Mucosa of descending colon (tissue), 3 donors: ENCODE measurements around the gene CLDN19. TPM values are rescaled to one million over a fixed set of nuclear protein-coding genes. Genes with fewer than 3 reads are reported as not detected.

ENCODE experiments used
- ATAC-seq: fragments of 200-7000 bp; cut with Tn5 transposase; one replicate; pipeline ENCODE4 v1.9.1; 2020; ENCODE audit warnings: mild to moderate bottlenecking, moderate library complexity
- DNase-seq, 3 donors: peaks; one replicate each; pipeline ENCODE4 v3.0.0-alpha.2; 2020
- H3K36me3 ChIP-seq: fragments of 200-600 bp; one replicate; pipeline ENCODE4 v1.8.0; 2021; ENCODE audit warnings: low read depth, mild to moderate bottlenecking
- H3K4me1 ChIP-seq: fragments of 200-600 bp; one replicate; pipeline ENCODE4 v1.8.0; 2021; ENCODE audit warnings: low read depth, mild to moderate bottlenecking
- H3K4me3 ChIP-seq: fragments of 200-600 bp; one replicate; pipeline ENCODE4 v1.8.0; 2021; ENCODE audit warnings: mild to moderate bottlenecking
- H3K9me3 ChIP-seq: fragments of 200-600 bp; one replicate; pipeline ENCODE4 v1.8.0; 2021; ENCODE audit warnings: mild to moderate bottlenecking
- CTCF ChIP-seq: fragments of 200-600 bp; IDR thresholded peaks from one replicate; pipeline ENCODE4 v1.8.0; 2022; ENCODE audit warnings: antibody characterized with exemption, mild to moderate bottlenecking
- intact Hi-C, 2 donors: fragments of 100-400 bp; cut with DNase I in 1 of 2; cut with micrococcal nuclease in 1 of 2; formaldehyde crosslinking; loops; one replicate each; pipeline versions ENCODE4 v1.11.0 to v1.11.1; 2022; cut with DNase I, micrococcal nuclease
- total RNA-seq, 3 donors: library from RNA; stranded (reverse); fragmentation: NEBNext Ultra II Directional in 2 of 3; extraction: Animal tissue kit (Norgen Biotek cat#: 25700) in 2 of 3; gene quantifications; one replicate each; pipeline versions ENCODE4 v1.2.1 to v1.2.4, GENCODE V29; 2021 to 2023
- donor health status: DM: no; HTN: no; CAD: no; lungs with moderate emphysema.
- donor health status: DM: no; HTN: no; CAD: no.
- donor health status: DM: no; HTN: yes; CAD: no.

Gene CLDN19
- total RNA-seq, 3 donors from 2014 or later = 0.09 TPM; not detected in 2

GRCh38 chr1:42774928-42775526 is 35.0 kb upstream of the CLDN19 start:
- no peak for DNase-seq
- intact Hi-C loops = loop anchor here in 1 of 2 donors (10.0 kb wide), 1 partner anchor 300 kb away; no protein-coding TSS in a partner anchor
- H3K36me3 ChIP-seq = peaks cover 5% of the 10 kb centered on the region

GRCh38 chr1:42773420-42773819 is 33.4 kb upstream of the CLDN19 start:
- ATAC-seq (no peak), DNase-seq (no peak)
- TF ChIP-seq CTCF = no peak
- intact Hi-C loops = loop anchor here in 1 of 2 donors (10.0 kb wide), 1 partner anchor 301 kb away; no protein-coding TSS in a partner anchor
- no peak overlapping the region for H3K4me3 ChIP-seq
- H3K4me1 ChIP-seq = peaks cover 4% of the 10 kb centered on the region
- peaks cover 5% of the 10 kb centered on the region for H3K36me3 ChIP-seq
- H3K9me3 ChIP-seq = no peaks in the 10 kb centered on the region

More at GRCh38 chr1:42774928-42775526, 35.0 kb upstream of the CLDN19 start:
- Histone ChIP-seq H3K4me3 (no peak overlapping the region), H3K4me1 (no peaks in the 10 kb centered on the region), H3K9me3 (no peaks in the 10 kb centered on the region)
- no peak for TF ChIP-seq CTCF
- ATAC-seq = no peak

GRCh38 chr1:42769811-42770210 is 29.8 kb upstream of the CLDN19 start:
- intact Hi-C loops = loop anchor here in 1 of 2 donors (10.0 kb wide), 1 partner anchor 305 kb away; no protein-coding TSS in a partner anchor

GRCh38 chr1:42768172-42768571 is 28.1 kb upstream of the CLDN19 start:
- Histone ChIP-seq H3K4me1 (peaks cover 16% of the 10 kb centered on the region), H3K4me3 (no peak overlapping the region), H3K9me3 (no peaks in the 10 kb centered on the region), H3K36me3 (no peaks in the 10 kb centered on the region)
- no peak for TF ChIP-seq CTCF
- intact Hi-C loops = no loop called here
- ATAC-seq (no peak), DNase-seq (no peak)

More at GRCh38 chr1:42769811-42770210, 29.8 kb upstream of the CLDN19 start:
- no peak overlapping the region for H3K4me3 ChIP-seq
- peaks cover 16% of the 10 kb centered on the region for H3K4me1 ChIP-seq
- DNase-seq (no peak), ATAC-seq (no peak)
- no peak for TF ChIP-seq CTCF
- H3K9me3 ChIP-seq = no peaks in the 10 kb centered on the region
- H3K36me3 ChIP-seq = no peaks in the 10 kb centered on the region

- Histone ChIP-seq H3K9me3 (no peaks in the 10 kb centered on the region), H3K4me3 (peak overlapping the region; percentile 94), H3K36me3 (no peaks in the 10 kb centered on the region), H3K4me1 (peaks cover 16% of the 10 kb centered on the region)
- intact Hi-C loops = no loop called here
- ATAC-seq (peak; percentile 38), DNase-seq (no peak)
- TF ChIP-seq CTCF = no peak
Measured at GRCh38 chr1:42767510-42768000, 27.5 kb upstream of the CLDN19 start.
